DOHH2 (cell line): ENCODE results near the gene ITGAE.

ENCODE experiments used
- EZH2phosphoT487 ChIP-seq: fragments of 200-600 bp; sonication (generic); IDR thresholded peaks from 2 replicates; pipeline ENCODE4 v1.6.1; 2017; ENCODE audit warnings: borderline replicate concordance, mild to moderate bottlenecking, antibody characterized with exemption, low read length, moderate library complexity, mixed read lengths
- TF ChIP-seq, protein P1 (sequence below): fragments of 200-600 bp; sonication (generic); IDR thresholded peaks from one replicate; pipeline ENCODE4 v1.5.1; 2014; ENCODE audit warnings: antibody characterized with exemption, mild to moderate bottlenecking, low read depth, low read length; ENCODE audit not compliant: poor library complexity, severe bottlenecking

DNA sequence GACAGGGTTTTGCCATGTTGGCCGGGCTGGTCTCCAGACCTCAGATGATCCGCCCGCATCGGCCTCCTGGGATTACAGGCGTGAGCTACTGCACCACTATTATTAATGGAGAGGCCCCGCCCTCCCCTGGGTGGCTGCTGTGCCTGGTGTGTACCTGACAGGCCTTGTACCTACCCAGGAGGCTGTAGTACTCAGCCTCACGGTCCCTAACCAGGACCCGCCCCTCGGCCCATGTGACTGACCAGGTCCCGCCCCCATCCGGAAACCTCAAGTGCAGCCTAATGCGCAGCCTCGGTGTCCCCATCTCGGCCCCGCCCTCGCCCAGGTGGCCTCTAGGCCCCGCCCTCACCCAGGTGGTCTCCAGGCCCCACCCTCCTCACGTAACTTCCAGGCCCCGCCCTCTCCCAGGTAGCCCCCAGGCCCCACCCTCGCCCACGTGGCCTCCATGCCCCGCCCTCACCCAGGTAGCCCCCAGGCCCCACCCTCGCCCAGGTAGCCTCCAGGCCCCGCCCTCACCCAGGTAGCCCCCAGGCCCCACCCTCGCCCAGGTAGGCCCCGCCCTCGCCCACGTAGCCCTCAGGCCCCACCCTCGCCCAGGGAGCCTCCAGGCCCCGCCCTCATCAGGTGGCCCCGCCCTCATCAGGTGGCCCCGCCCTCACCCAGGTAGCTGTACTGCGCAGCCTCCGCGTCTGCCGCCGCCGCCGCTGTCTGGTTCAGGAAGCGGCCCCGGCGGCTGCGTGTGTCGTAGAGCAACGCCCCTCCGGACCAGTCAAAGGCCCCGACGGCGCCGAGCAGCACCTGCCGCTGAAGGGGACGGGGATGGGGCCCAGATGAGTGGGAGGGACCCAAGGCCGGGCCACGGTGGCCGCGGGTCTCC is 46.3 kb downstream of the ITGAE start:
- TF ChIP-seq, protein P1, sequence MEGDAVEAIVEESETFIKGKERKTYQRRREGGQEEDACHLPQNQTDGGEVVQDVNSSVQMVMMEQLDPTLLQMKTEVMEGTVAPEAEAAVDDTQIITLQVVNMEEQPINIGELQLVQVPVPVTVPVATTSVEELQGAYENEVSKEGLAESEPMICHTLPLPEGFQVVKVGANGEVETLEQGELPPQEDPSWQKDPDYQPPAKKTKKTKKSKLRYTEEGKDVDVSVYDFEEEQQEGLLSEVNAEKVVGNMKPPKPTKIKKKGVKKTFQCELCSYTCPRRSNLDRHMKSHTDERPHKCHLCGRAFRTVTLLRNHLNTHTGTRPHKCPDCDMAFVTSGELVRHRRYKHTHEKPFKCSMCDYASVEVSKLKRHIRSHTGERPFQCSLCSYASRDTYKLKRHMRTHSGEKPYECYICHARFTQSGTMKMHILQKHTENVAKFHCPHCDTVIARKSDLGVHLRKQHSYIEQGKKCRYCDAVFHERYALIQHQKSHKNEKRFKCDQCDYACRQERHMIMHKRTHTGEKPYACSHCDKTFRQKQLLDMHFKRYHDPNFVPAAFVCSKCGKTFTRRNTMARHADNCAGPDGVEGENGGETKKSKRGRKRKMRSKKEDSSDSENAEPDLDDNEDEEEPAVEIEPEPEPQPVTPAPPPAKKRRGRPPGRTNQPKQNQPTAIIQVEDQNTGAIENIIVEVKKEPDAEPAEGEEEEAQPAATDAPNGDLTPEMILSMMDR: no peak
- TF ChIP-seq EZH2phosphoT487: no peak
